ENCODE data around the gene RUBCN. TPM values are rescaled to one million over a fixed set of nuclear protein-coding genes. Genes with fewer than 3 reads are reported as not detected.

The RUBCN gene
- total and polyA plus RNA-seq, 2 donors (not counting 1 experiment from before 2014, with no cell fraction given): 57.3 to 423 TPM

- H3K4me2 ChIP-seq (replicated peaks; ENCODE audit: low read depth, low read length, poor library complexity, severe bottlenecking): no peak overlapping the region
- Mint-ChIP-seq H3K27me3 (no peaks in the 10 kb centered on the region), H3K9me3 (ENCODE audit: insufficient read depth) (no peaks in the 10 kb centered on the region), H3K27ac (no peak overlapping the region), H3K4me1 (peaks cover 5% of the 10 kb centered on the region), H3K4me3 (no peak overlapping the region)
- H2AFZ ChIP-seq (ENCODE audit: insufficient read depth, low read depth, low read length, poor library complexity, severe bottlenecking): no peak overlapping the region
- 100% methylated on average over 4 of the region's 9 CpGs for WGBS (ENCODE audit: insufficient coverage)
- ATAC-seq (ENCODE audit: low read depth) (no peak), DNase-seq (no peak)
- H3K4me3 ChIP-seq (ENCODE audit: control extremely low read depth in 1 of 5, extremely low read depth in 1 of 5, insufficient read depth in 1 of 5, low read depth in 2 of 5, low read length in 4 of 5): no peak overlapping the region
- H3K9ac ChIP-seq (ENCODE audit: low read length): no peak overlapping the region
- H3K36me3 ChIP-seq (replicated peaks in 1 of 2; ENCODE audit: control extremely low read depth in 1 of 2, control insufficient read depth in 1 of 2, extremely low read depth in 1 of 2, insufficient read depth in 2 of 2, low read length in 1 of 2): peaks cover 3 to 84% of the 10 kb centered on the region in 2 experiments
- H3K27me3 ChIP-seq (replicated peaks in 1 of 4; ENCODE audit: control extremely low read depth in 1 of 4, control insufficient read depth in 3 of 4, insufficient read depth in 4 of 4, low read length in 3 of 4): no peaks in the 10 kb centered on the region
- H4K20me1 ChIP-seq (ENCODE audit: control insufficient read depth, insufficient read depth, low read length, poor library complexity, severe bottlenecking): peaks cover 5% of the 10 kb centered on the region
- H3K4me1 ChIP-seq (ENCODE audit: control insufficient read depth in 2 of 2, insufficient read depth in 2 of 2, low read length in 2 of 2): no peaks in the 10 kb centered on the region
- H3K79me2 ChIP-seq (ENCODE audit: control insufficient read depth, insufficient read depth, low read length): peaks cover 37% of the 10 kb centered on the region
- intact Hi-C loops (cut with micrococcal nuclease): no loop called here
- H3K27ac ChIP-seq (ENCODE audit: low read length in 2 of 2): no peak overlapping the region
- POLR2A ChIA-PET: interaction anchor here (0.6 to 1.0 kb wide), 2 partner anchors 12 to 36 kb away, joined by 3 read pairs; no protein-coding TSS in a partner anchor
- H3K9me3 ChIP-seq (ENCODE audit: control extremely low read depth in 1 of 3, control insufficient read depth in 2 of 3, insufficient read depth in 1 of 3, low read length in 2 of 3): no peaks in the 10 kb centered on the region
- TF ChIP-seq EZH2 (IDR thresholded peaks at IDR 0.05; ENCODE audit: borderline replicate concordance, insufficient read depth, low read depth, low read length, poor library complexity, severe bottlenecking) (no peak), CTCF (IDR thresholded peaks at IDR 0.05) (no peak)
- CTCF ChIA-PET: interaction anchor here (0.8 to 1.0 kb wide), 2 partner anchors 15 to 101 kb away, joined by 3 read pairs; no protein-coding TSS in a partner anchor
Measured at GRCh38 chr3:197700095-197700494, 36.6 kb downstream of the RUBCN start.

DNA sequence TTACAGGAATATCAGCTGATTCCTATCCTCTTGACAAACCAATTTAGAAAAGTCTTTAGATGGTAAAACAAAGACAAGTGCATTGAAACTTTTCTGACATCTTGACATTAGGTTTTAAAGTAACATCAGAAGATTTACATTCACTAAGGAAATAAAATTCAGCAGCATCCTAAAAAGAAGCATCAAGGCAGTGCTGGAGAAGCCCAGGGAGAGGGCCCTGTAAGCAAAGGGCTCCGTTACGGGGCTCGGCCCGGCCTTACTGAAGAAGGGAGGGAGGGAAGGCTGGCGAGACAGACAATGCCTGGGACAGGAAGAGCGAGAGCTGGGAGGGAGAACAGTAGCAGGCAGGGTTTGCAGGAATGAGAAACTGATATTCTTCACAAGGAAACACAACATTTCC, 39.3 kb downstream of the RUBCN start:
- ChIA-PET CTCF (no interaction called here), POLR2A (no interaction called here)
- Histone ChIP-seq H2AFZ (ENCODE audit: insufficient read depth, low read depth, low read length, poor library complexity, severe bottlenecking) (no peak overlapping the region), H3K27ac (ENCODE audit: low read length in 2 of 2) (no peak overlapping the region), H3K4me1 (ENCODE audit: control insufficient read depth in 2 of 2, insufficient read depth in 2 of 2, low read length in 2 of 2) (no peaks in the 10 kb centered on the region), H3K36me3 (replicated peaks in 1 of 2; ENCODE audit: control extremely low read depth in 1 of 2, control insufficient read depth in 1 of 2, extremely low read depth in 1 of 2, insufficient read depth in 2 of 2, low read length in 1 of 2) (peaks cover 3 to 83% of the 10 kb centered on the region in 2 experiments), H3K4me3 (ENCODE audit: control extremely low read depth in 1 of 5, extremely low read depth in 1 of 5, insufficient read depth in 1 of 5, low read depth in 2 of 5, low read length in 4 of 5) (no peak overlapping the region), H3K9ac (ENCODE audit: low read length) (no peak overlapping the region), H3K9me3 (ENCODE audit: control extremely low read depth in 1 of 3, control insufficient read depth in 2 of 3, insufficient read depth in 1 of 3, low read length in 2 of 3) (no peaks in the 10 kb centered on the region), H3K79me2 (ENCODE audit: control insufficient read depth, insufficient read depth, low read length) (peaks cover 20% of the 10 kb centered on the region), H3K27me3 (replicated peaks in 1 of 4; ENCODE audit: control extremely low read depth in 1 of 4, control insufficient read depth in 3 of 4, insufficient read depth in 4 of 4, low read length in 3 of 4) (no peaks in the 10 kb centered on the region), H4K20me1 (ENCODE audit: control insufficient read depth, insufficient read depth, low read length, poor library complexity, severe bottlenecking) (peaks cover 5% of the 10 kb centered on the region), H3K4me2 (replicated peaks; ENCODE audit: low read depth, low read length, poor library complexity, severe bottlenecking) (no peak overlapping the region)
- Mint-ChIP-seq H3K27me3 (no peaks in the 10 kb centered on the region), H3K4me1 (no peaks in the 10 kb centered on the region), H3K4me3 (no peak overlapping the region), H3K9me3 (ENCODE audit: insufficient read depth) (no peaks in the 10 kb centered on the region), H3K27ac (no peak overlapping the region)
- DNase-seq: no peak
- 100% methylated on average over 4 of the region's 6 CpGs for WGBS (ENCODE audit: insufficient coverage)
- no peak for ATAC-seq (ENCODE audit: low read depth)
- TF ChIP-seq EZH2 (IDR thresholded peaks at IDR 0.05; ENCODE audit: borderline replicate concordance, insufficient read depth, low read depth, low read length, poor library complexity, severe bottlenecking): no peak
- no peak for TF ChIP-seq CTCF (IDR thresholded peaks at IDR 0.05)
- intact Hi-C loops (cut with micrococcal nuclease): no loop called here
